WI38 (cell line): Measurements from ENCODE around the gene FADS2.

Source experiments
- H3K4me3 ChIP-seq: 2 replicates; pipeline ENCODE4 v1.5.1; 2011; ENCODE audit warnings: low read depth, mild to moderate bottlenecking, control low read depth, low read length
- CTCF ChIP-seq: IDR thresholded peaks from 2 replicates; pipeline ENCODE4 v1.5.1; 2012; ENCODE audit warnings: low read depth, mild to moderate bottlenecking, control low read depth, low read length

Gene FADS2

GRCh38 chr11:61782299-61782698 is 45.8 kb upstream of the FADS2 start:
- H3K4me3 ChIP-seq: no peak overlapping the region
- TF ChIP-seq CTCF: no peak

- no peak for TF ChIP-seq CTCF
- H3K4me3 ChIP-seq: no peak overlapping the region
Observed at GRCh38 chr11:61782841-61783240, 45.3 kb upstream of the FADS2 start.

- TF ChIP-seq CTCF: no peak
- H3K4me3 ChIP-seq: no peak overlapping the region
Observed at GRCh38 chr11:61783717-61784505, 44.2 kb upstream of the FADS2 start.

- H3K4me3 ChIP-seq: no peak overlapping the region
- no peak for TF ChIP-seq CTCF
Observed at GRCh38 chr11:61784506-61784805, 43.6 kb upstream of the FADS2 start.

GRCh38 chr11:61785837-61786402 is 42.2 kb upstream of the FADS2 start:
- no peak for TF ChIP-seq CTCF
- no peak overlapping the region for H3K4me3 ChIP-seq

- H3K4me3 ChIP-seq: no peak overlapping the region
- peak; percentile 47 for TF ChIP-seq CTCF
Observed at GRCh38 chr11:61787928-61788491, 40.1 kb upstream of the FADS2 start.

GRCh38 chr11:61791737-61792309 is 36.3 kb upstream of the FADS2 start:
- H3K4me3 ChIP-seq: peak overlapping the region; percentile 94
- TF ChIP-seq CTCF: no peak
